VCaP (cell line): ENCODE data around the gene SLC12A3.

ENCODE experiments used
- H3K27ac ChIP-seq: fragments of 450-650 bp; 2 replicates; pipeline ENCODE4 v1.5.1; 2017
- TF ChIP-seq, protein P1 (sequence below): fragments of 450-650 bp; conservative IDR thresholded peaks from 2 replicates; pipeline ENCODE4 v1.5.1; 2017; ENCODE audit warnings: mild to moderate bottlenecking, moderate library complexity

The SLC12A3 gene

DNA sequence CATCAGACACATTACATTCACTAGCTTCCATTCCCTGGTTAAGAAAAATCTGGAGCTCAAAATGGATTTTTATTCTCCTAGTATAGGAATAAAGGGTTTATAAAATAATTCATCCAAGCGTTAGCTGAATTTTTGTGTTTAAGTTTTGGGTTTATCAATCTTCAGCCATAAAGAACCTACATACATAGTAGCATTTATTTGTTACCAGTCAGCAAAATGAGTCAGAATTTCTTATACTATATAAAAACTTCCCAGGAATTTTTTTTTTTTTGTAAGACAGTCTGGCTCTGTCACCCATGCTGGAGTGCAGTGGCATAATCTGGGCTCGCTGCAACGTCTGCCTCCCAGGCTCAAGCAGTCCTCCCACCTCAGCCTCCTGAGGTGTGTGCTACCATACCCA lies 40.2 kb upstream of the SLC12A3 start:
- peak overlapping the region; percentile 10; the same call in 1 of the 2 replicates for H3K27ac ChIP-seq
- TF ChIP-seq, protein P1, sequence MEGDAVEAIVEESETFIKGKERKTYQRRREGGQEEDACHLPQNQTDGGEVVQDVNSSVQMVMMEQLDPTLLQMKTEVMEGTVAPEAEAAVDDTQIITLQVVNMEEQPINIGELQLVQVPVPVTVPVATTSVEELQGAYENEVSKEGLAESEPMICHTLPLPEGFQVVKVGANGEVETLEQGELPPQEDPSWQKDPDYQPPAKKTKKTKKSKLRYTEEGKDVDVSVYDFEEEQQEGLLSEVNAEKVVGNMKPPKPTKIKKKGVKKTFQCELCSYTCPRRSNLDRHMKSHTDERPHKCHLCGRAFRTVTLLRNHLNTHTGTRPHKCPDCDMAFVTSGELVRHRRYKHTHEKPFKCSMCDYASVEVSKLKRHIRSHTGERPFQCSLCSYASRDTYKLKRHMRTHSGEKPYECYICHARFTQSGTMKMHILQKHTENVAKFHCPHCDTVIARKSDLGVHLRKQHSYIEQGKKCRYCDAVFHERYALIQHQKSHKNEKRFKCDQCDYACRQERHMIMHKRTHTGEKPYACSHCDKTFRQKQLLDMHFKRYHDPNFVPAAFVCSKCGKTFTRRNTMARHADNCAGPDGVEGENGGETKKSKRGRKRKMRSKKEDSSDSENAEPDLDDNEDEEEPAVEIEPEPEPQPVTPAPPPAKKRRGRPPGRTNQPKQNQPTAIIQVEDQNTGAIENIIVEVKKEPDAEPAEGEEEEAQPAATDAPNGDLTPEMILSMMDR, result no peak

DNA sequence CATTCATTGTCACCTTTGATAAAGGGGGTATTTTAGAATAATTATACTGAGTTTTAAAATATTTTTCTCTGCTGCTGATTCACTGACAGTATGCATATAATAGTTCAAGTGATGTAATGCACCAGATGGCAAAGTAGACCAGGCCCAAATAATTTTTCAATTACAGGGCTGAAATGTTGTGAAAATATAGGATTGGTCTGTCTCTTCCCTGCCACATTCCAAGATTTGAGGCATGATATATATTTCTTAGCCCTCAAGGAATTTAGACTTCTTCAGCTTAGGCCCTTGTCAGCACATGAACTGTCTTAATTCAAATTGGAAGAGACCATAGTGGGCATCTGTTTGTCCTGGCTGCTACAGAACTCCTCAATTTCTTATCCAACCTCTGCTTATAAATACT lies 39.2 kb upstream of the SLC12A3 start:
- no peak overlapping the region for H3K27ac ChIP-seq

DNA sequence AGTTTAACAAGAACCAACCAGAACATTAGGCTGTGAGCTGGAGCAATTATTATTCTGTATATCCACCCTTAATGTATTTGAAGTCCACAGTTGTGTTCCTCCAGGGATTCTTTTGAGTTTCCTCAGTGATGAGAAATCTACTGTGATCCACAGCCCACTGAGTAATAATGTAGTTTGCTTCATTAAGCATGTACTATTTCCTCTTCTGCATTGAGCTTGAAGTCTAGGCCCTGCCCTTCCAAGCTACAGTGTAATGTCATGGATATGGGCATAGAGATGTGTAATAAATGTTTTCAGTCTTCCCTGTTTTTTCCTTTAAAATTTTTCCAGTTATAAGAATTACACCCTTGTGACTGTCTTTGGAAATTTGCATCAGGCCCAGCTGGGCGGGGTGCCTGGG lies 36.4 kb upstream of the SLC12A3 start:
- TF ChIP-seq, protein P1, result no peak
- H3K27ac ChIP-seq, result no peak overlapping the region

More for the DNA sequence above, 39.2 kb upstream of the SLC12A3 start:
- TF ChIP-seq, protein P1, result no peak

DNA sequence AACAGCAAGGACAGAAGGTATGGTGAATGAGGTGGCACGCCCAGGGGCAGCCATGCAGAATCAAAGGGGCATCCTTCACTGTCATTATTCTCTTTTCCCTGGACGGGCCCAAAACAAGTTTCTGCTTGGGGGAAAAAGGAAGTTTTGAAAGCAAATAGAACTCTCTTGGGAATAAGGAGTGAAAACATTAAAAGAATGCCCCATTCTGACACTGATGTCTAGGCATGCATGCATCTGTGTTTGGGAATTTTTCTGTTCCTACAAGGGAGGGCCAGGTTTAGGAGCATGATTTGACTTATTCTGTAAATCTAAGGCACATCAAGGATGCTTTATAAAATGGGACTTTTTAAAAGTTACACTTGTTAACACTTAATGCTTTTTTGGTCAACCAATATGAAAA lies 34.3 kb upstream of the SLC12A3 start:
- TF ChIP-seq, protein P1, result no peak

DNA sequence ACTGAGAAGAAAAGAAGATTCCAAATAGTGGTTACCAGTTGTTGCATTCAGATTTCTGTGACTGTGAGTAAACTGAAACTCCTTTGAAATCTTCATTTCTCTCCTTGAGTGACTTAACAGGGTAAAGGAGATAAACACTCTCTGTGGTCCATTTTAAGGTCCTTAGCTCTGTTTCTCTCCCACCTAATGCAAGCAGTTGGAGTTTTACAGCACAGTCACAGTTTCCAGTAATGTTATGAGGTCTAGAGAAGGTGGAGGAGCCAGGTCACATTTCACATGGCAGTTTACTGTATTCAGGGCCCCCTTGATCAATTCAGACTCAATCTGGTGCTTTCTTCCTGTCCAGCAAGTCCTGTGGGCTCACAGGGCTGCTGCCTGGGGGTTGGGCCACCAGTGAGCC lies 32.2 kb upstream of the SLC12A3 start:
- H3K27ac ChIP-seq, result no peak overlapping the region

More for the DNA sequence above, 34.3 kb upstream of the SLC12A3 start:
- no peak overlapping the region for H3K27ac ChIP-seq

DNA sequence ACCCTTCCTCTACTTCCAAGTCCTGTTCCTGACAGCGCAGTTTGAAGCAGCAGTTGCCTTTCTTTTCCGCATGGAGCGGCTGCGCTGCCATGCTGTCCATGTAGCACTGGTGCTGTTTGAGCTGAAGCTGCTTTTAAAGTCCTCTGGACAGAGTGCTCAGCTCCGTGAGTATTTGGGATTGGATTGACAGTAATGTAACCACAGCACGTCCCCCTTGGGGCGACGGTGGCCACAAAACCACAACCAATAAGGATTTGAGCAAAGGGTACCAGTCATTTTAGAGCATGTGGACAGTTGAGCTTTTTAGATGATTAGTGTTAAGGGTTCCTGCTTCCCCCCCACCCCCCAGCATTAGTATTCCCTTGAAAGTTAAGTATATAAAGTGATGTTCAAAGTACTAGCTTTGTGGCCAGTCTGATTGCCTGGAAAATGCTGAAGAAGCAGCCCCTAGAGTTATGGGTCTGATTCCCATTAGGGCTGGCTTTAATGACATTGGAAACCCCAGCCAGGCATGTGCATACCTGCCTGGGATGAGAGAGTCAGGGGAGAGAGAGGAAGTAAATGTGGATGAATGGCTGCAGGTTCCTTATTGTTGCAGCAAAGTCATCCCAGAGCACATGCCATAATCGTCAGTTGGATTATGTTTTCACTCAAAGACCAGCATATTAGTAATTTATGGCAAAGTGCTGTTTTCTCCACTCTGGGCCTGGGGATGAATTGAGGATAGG lies 31.6 kb upstream of the SLC12A3 start:
- H3K27ac ChIP-seq, result no peak overlapping the region
- TF ChIP-seq, protein P1, result no peak

More for the DNA sequence above, 32.2 kb upstream of the SLC12A3 start:
- TF ChIP-seq, protein P1, result no peak

DNA sequence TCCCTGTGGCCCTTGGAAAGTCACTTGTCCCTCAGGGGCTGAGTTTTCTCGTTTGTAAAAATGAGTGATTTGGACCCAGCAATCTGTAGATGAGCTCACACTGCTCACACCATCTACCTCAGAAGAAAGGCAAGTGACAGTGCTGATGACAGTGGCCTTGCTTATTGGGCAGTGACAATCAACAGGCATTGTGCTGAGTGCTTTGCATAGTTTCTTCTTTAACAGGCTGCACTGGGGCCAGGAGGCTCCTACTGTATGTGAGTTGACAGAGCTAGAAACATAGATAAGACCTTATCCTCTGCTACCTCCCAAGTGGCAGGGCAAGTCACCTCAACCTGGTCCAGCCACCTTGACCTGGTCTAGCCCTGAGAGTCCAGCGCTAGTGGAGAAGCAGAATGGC lies 29.7 kb upstream of the SLC12A3 start:
- TF ChIP-seq, protein P1, result no peak
- no peak overlapping the region for H3K27ac ChIP-seq
